ENCODE data around the gene KRT5. TPM values are rescaled to one million over a fixed set of nuclear protein-coding genes. Genes with fewer than 3 reads are reported as not detected.

KRT5 gene
- total RNA-seq, 2 donors from 2014 or later, result not detected

GRCh38 chr12:52543985-52544883, 24.0 kb upstream of the KRT5 start:
- Mint-ChIP-seq H3K27me3 (peaks cover 14% of the 10 kb centered on the region), H3K27ac (no peak overlapping the region), H3K4me3 (no peak overlapping the region), H3K9me3 (no peaks in the 10 kb centered on the region), H3K4me1 (no peaks in the 10 kb centered on the region), H3K36me3 (ENCODE audit: low read depth) (no peaks in the 10 kb centered on the region)
- ATAC-seq (replicated peaks), result no peak

- no peaks in the 10 kb centered on the region for H3K4me1 Mint-ChIP-seq
- H3K9me3 Mint-ChIP-seq, result no peaks in the 10 kb centered on the region
- ATAC-seq (replicated peaks), result no peak
- no peaks in the 10 kb centered on the region for H3K36me3 Mint-ChIP-seq (ENCODE audit: low read depth)
- peaks cover 10% of the 10 kb centered on the region for H3K27me3 Mint-ChIP-seq
- H3K4me3 Mint-ChIP-seq, result no peak overlapping the region
- no peak overlapping the region for H3K27ac Mint-ChIP-seq
These were observed 22.7 kb upstream of the KRT5 start for GRCh38 chr12:52542785-52543318.

DNA sequence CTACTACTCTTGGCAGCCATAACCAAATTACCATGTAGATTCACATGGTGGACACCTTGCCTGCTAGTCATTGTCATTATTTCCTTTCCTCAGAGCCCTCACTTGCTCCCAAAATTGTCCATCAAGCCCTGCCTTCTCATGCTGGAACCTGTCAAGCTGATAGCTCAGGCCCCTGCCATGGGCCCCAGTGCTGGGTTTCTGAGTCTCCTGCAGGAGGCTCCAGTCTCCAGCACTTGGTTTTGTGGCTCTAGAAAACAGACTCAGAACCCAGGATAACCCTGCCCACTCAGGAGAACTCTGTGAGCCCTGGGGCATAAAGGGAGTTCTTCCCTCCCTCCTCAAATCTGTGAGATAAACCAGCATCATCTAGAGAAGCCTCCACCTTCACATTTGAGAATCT, 22.0 kb upstream of the KRT5 start:
- ATAC-seq (replicated peaks), result no peak
- Mint-ChIP-seq H3K27ac (no peak overlapping the region), H3K9me3 (no peaks in the 10 kb centered on the region), H3K4me3 (no peak overlapping the region), H3K4me1 (no peaks in the 10 kb centered on the region), H3K27me3 (peaks cover 10% of the 10 kb centered on the region), H3K36me3 (ENCODE audit: low read depth) (no peaks in the 10 kb centered on the region)

DNA sequence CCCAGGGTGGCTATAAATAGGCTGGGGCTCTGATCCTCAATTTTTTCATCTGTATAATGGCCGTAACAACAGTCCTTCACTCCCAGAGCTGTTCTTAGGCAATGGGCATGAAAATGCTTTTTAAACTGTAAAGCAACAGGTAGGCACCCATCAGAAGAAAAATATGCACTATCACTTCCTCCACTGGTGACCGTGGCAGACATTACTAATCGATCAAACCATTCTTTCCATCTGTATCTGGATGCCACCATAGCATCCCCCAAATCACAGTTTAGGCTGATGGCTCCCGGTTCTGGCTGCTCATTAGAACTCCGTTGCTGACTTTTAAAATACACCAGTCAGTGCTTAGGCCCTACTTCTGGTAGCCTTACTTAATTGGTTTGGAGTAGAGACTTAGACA, 21.5 kb upstream of the KRT5 start:
- ATAC-seq (replicated peaks), result no peak
- H3K9me3 Mint-ChIP-seq, result no peaks in the 10 kb centered on the region
- H3K36me3 Mint-ChIP-seq (ENCODE audit: low read depth), result no peaks in the 10 kb centered on the region
- no peak overlapping the region for H3K4me3 Mint-ChIP-seq
- no peaks in the 10 kb centered on the region for H3K4me1 Mint-ChIP-seq
- peaks cover 10% of the 10 kb centered on the region for H3K27me3 Mint-ChIP-seq
- H3K27ac Mint-ChIP-seq, result no peak overlapping the region

- ATAC-seq (replicated peaks), result no peak
- H3K9me3 Mint-ChIP-seq, result no peaks in the 10 kb centered on the region
- H3K4me3 Mint-ChIP-seq, result no peak overlapping the region
- peaks cover 6% of the 10 kb centered on the region for H3K27me3 Mint-ChIP-seq
- no peak overlapping the region for H3K27ac Mint-ChIP-seq
- H3K36me3 Mint-ChIP-seq (ENCODE audit: low read depth), result no peaks in the 10 kb centered on the region
- no peaks in the 10 kb centered on the region for H3K4me1 Mint-ChIP-seq
These were observed 20.3 kb upstream of the KRT5 start for GRCh38 chr12:52540531-52540930.

DNA sequence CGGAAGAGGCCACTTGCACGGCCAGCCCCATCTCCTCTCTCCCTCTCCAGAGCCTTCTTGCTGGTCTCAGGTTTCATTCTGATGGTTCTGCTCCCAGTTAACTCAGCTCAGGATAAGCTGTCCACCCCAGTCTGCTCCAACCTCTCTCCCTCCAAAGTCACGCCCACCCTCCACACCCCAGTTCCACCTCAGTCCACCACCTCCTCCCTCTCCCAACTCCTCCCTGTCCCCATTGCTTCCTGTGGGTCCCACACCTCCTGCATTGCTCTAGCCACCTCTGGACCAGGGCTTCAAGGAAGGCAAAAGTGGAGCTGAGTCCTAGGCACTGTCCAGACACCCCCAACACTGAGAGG, 19.6 kb upstream of the KRT5 start:
- Mint-ChIP-seq H3K9me3 (no peaks in the 10 kb centered on the region), H3K36me3 (ENCODE audit: low read depth) (no peaks in the 10 kb centered on the region), H3K27ac (no peak overlapping the region), H3K4me1 (no peaks in the 10 kb centered on the region), H3K27me3 (peaks cover 3% of the 10 kb centered on the region), H3K4me3 (no peak overlapping the region)
- no peak for ATAC-seq (replicated peaks)

- no peaks in the 10 kb centered on the region for H3K4me1 Mint-ChIP-seq
- H3K9me3 Mint-ChIP-seq, result no peaks in the 10 kb centered on the region
- ATAC-seq (replicated peaks), result no peak
- no peak overlapping the region for H3K4me3 Mint-ChIP-seq
- H3K27ac Mint-ChIP-seq, result no peak overlapping the region
- no peaks in the 10 kb centered on the region for H3K36me3 Mint-ChIP-seq (ENCODE audit: low read depth)
- H3K27me3 Mint-ChIP-seq, result peaks cover 3% of the 10 kb centered on the region
These were observed 19.1 kb upstream of the KRT5 start for GRCh38 chr12:52539083-52539820.

DNA sequence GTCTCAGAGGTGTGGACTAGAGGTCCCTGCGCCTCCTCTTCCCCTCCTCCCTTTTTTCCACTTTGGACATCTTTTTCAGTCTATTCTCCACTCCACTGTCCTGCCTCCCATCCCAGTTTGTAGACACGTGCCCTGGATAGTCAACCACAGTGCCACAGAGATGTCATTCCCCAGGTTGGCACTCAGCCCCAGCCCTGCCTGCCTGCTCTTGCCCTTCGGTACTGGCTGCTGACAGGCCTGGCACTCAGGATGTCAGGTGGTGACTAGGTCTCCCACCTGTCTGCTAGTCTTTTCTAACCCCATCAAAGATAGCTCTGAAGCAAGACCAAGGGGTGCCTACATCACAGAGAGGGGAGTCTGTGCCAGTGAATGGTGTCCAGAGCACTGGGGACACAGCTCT, 16.9 kb upstream of the KRT5 start:
- Mint-ChIP-seq H3K27ac (no peak overlapping the region), H3K9me3 (no peaks in the 10 kb centered on the region), H3K4me1 (no peaks in the 10 kb centered on the region), H3K27me3 (no peaks in the 10 kb centered on the region), H3K36me3 (ENCODE audit: low read depth) (no peaks in the 10 kb centered on the region), H3K4me3 (no peak overlapping the region)
- ATAC-seq (replicated peaks), result no peak

DNA sequence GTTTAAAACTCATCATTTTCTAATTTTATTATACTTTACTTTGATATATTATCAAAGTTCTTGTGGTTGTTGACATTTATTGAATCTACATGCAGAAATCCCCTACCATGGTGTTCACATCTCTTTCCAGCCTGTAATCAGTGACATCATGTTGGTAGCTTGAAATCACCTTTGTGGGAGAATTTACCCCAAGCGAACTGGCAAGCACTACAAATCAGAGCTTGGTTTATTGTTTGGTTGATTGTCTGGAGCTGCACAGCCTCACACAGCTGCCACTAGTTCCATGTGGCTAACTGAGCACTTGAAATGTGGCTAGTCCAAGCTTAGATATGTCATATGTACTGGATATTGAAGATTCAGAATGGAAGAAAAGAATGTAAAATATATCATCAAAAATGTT, 15.4 kb upstream of the KRT5 start:
- no peaks in the 10 kb centered on the region for H3K9me3 Mint-ChIP-seq

DNA sequence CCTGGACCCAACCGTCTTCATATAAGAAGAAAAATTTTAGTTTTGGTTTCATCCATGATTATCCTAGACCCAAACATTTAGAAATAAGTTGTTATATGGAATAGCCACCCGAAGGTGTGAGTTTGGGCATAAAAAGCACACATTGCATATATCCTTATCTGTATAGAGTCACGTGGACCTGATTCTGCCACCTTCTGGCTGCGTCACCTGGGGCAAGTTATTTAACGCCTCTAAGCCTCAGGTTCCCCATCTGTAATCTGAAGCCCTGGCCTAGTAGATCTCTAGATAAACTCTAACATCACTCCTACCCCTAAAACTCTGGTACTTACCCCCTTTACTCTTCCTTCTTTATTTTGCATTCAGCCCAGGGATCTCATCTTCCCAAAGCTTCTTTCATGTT, 14.3 kb upstream of the KRT5 start:
- H3K36me3 Mint-ChIP-seq (ENCODE audit: low read depth), result no peaks in the 10 kb centered on the region
- no peak overlapping the region for H3K27ac Mint-ChIP-seq
- H3K9me3 Mint-ChIP-seq, result no peaks in the 10 kb centered on the region
- H3K4me1 Mint-ChIP-seq, result no peaks in the 10 kb centered on the region
- no peak for ATAC-seq (replicated peaks)
- H3K4me3 Mint-ChIP-seq, result no peak overlapping the region
- H3K27me3 Mint-ChIP-seq, result no peaks in the 10 kb centered on the region

More for the DNA sequence above, 15.4 kb upstream of the KRT5 start:
- no peak overlapping the region for H3K4me3 Mint-ChIP-seq
- H3K27ac Mint-ChIP-seq, result no peak overlapping the region
- no peaks in the 10 kb centered on the region for H3K27me3 Mint-ChIP-seq
- no peaks in the 10 kb centered on the region for H3K36me3 Mint-ChIP-seq (ENCODE audit: low read depth)
- no peaks in the 10 kb centered on the region for H3K4me1 Mint-ChIP-seq
- no peak for ATAC-seq (replicated peaks)

DNA sequence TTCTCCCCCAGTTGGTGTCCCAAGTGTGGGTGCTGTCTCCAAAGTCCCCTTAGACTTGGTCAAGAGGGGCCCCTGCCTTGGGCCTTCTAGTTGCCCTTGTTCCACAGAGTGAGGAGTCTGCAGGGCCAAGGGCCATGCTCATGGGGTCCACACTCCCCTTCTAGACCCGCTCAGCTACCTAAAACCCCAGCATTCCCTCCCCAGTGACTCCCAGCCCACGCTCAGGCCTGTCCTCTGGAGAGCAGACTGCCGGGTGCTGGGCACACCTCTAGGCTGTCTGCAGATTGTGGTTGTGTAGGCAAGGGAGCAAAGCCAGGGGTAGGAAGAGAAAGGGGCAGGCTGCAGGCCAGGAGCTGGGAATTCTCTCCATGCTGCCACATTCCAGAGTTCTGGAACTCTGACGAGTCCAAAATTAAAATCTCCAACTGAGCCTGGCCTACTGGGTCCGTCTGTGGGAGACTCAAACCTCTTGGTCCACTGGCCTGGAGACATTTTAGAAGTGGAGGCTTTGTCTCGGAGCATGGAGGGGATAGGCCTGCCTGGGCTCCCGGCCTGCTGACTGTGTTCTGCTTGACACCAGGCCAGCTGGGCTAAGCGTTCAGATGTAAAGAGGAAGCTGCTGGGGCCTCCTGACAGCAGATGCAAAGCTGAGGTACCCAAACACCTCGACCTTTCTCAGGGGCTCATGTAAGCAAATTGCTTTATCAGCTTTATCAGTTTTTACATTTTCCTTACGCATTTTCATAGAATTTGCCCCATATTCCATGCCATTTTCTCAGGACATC, 13.7 kb upstream of the KRT5 start:
- Mint-ChIP-seq H3K9me3 (no peaks in the 10 kb centered on the region), H3K27ac (no peak overlapping the region), H3K4me1 (no peaks in the 10 kb centered on the region), H3K36me3 (ENCODE audit: low read depth) (no peaks in the 10 kb centered on the region), H3K4me3 (no peak overlapping the region), H3K27me3 (no peaks in the 10 kb centered on the region)
- ATAC-seq (replicated peaks), result no peak

GRCh38 chr12:52532636-52533035, 12.4 kb upstream of the KRT5 start:
- H3K36me3 Mint-ChIP-seq (ENCODE audit: low read depth), result no peaks in the 10 kb centered on the region

DNA sequence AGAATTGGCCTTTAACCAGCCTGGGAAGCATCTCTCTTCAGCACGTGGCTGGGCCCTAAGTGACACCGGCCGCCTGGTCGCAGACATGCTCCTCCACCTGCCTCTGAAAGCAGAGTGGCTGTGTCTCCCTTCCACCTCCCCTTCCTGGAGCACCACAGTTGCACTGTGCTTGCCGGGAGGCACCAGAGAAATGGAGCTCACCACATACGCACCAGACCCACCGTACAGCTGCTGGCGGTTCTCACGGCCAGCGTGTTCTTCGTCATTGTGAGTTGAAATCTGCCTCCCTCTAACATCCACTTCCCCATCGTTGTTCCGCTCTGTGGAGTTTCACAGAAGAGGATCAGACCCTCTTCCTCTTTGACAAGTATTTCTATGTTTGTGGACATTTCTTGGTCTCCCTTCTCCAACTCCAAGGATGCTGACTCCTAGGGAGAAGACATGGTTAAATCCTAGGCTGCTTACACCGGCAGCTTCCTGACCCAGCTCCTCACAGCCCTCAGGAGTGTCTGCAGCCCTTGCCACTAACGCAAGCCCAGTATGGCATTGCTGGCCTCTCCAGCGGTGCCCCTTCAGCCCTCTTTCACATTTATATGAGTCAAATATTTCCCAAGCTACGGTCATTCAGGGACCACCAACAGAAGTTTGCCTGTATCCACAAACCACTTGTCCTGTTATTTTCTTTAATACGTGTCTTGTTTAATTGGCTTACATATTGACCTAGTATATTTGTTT, 11.5 kb upstream of the KRT5 start:
- Mint-ChIP-seq H3K4me1 (no peaks in the 10 kb centered on the region), H3K9me3 (no peaks in the 10 kb centered on the region), H3K27ac (no peak overlapping the region), H3K27me3 (no peaks in the 10 kb centered on the region), H3K4me3 (no peak overlapping the region), H3K36me3 (ENCODE audit: low read depth) (no peaks in the 10 kb centered on the region)
- ATAC-seq (replicated peaks), result no peak

More at GRCh38 chr12:52532636-52533035, 12.4 kb upstream of the KRT5 start:
- no peak for ATAC-seq (replicated peaks)
- H3K9me3 Mint-ChIP-seq, result no peaks in the 10 kb centered on the region
- H3K4me3 Mint-ChIP-seq, result no peak overlapping the region
- H3K27me3 Mint-ChIP-seq, result no peaks in the 10 kb centered on the region
- no peaks in the 10 kb centered on the region for H3K4me1 Mint-ChIP-seq
- no peak overlapping the region for H3K27ac Mint-ChIP-seq

GRCh38 chr12:52530905-52531304, 10.7 kb upstream of the KRT5 start:
- H3K9me3 Mint-ChIP-seq, result no peaks in the 10 kb centered on the region
- no peaks in the 10 kb centered on the region for H3K4me1 Mint-ChIP-seq
- no peak overlapping the region for H3K27ac Mint-ChIP-seq

More at GRCh38 chr12:52530905-52531304, 10.7 kb upstream of the KRT5 start:
- no peaks in the 10 kb centered on the region for H3K36me3 Mint-ChIP-seq (ENCODE audit: low read depth)
- H3K27me3 Mint-ChIP-seq, result no peaks in the 10 kb centered on the region
- no peak overlapping the region for H3K4me3 Mint-ChIP-seq
- no peak for ATAC-seq (replicated peaks)

All from activated T-helper 17 cell treated with anti-CD3 and anti-CD28 coated beads, Interleukin-2, amount 50 U/mL, for 72 hours (primary cell).